DMS153 (cell line): ENCODE measurements around the gene PAFAH1B2.
"Not testable (repeated sequence)": the region's sequence is repeated elsewhere in the genome, so short reads cannot be mapped to it uniquely, and the experiment has no call there.

ENCODE experiments used
- DNase-seq: peaks from one replicate; lab custom pipeline; 2025; lab: John Stamatoyannopoulos, UW

The PAFAH1B2 gene

DNA sequence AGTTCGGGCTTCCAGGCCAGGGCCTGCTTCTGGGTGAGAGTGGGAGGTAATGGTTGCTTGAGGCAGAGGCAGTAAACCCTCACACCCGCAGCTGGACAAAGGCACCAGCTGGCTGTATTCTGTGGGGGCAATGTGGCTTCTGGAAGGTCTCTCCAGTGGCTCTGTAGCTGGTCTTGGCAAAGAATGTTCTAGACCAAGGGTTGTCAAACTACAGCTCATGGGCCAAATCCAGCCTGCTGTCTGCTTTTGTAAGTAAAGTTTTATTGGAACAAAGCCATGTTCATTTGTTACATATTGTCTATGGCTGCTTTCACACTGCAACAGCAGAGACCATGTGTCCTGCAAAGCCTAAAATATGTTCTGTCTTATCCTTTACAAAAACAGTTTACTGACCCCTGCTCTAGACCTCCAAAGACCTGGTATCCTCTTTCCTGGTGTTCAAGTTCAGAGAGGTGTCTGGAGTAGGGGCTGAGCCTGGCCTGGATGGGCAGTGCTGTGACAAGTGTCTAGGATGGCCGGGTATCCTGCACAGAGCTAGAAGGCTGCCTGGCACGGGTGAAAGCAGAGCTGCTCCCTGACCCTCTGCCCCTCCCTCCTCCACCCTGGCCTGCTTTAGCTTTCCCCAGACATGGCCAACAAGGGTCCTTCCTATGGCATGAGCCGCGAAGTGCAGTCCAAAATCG is 58.4 kb downstream of the PAFAH1B2 start:
- no peak for DNase-seq

DNA sequence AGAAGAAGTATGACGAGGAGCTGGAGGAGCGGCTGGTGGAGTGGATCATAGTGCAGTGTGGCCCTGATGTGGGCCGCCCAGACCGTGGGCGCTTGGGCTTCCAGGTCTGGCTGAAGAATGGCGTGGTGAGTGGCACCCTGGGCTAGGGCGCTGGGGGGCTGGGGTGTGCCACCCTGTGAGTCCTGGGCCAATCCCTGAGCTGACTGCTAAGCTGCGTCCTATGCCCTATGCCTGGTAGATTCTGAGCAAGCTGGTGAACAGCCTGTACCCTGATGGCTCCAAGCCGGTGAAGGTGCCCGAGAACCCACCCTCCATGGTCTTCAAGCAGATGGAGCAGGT is 59.0 kb downstream of the PAFAH1B2 start:
- no peak for DNase-seq

DNA sequence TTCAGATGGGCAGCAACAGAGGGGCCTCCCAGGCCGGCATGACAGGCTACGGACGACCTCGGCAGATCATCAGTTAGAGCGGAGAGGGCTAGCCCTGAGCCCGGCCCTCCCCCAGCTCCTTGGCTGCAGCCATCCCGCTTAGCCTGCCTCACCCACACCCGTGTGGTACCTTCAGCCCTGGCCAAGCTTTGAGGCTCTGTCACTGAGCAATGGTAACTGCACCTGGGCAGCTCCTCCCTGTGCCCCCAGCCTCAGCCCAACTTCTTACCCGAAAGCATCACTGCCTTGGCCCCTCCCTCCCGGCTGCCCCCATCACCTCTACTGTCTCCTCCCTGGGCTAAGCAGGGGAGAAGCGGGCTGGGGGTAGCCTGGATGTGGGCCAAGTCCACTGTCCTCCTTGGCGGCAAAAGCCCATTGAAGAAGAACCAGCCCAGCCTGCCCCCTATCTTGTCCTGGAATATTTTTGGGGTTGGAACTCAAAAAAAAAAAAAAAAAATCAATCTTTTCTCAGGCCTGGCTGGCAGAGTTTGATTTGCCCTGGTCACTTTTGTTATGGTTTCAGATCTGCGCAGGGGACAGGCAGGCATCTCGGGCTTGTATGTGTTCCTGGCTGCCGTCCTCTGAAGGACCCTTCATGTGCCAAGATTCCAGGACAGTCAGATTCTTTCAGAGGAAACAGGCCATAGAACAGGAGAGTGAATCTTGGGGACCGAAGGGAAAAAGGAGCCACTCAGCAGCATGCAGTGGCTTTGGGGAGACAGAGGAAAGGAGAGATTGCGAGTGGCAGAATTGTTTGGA is 60.4 kb downstream of the PAFAH1B2 start:
- no peak for DNase-seq

DNA sequence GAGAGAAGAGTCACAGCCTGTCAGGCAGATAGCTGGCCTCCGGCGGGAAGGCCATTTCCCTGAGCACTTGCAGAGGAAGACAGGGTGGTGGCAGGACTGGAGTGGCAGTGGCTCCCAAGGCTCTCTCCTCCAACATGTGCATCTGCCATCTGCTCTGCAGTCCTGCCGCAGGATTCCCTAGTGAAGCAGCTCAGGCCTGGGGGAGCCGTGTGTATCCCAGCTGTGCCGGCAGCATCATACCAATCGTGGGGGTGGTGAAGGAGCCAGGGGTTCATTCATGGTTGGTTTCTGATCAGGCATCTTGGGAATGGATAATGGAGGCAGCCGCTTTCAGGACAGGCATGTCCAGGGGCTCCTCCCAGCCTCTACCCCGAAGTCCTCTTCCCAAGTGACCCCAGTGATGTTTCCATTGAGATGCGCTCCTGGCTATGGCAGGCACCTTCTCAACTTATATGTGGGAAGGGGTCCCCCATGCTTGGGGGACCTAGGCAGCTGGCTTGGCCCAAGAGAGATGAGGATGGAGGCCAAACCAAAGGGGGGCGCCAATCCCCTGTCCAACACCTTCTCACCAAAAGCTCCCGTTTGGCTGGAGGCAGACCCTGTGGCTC is 61.2 kb downstream of the PAFAH1B2 start:
- DNase-seq, result no peak

DNA sequence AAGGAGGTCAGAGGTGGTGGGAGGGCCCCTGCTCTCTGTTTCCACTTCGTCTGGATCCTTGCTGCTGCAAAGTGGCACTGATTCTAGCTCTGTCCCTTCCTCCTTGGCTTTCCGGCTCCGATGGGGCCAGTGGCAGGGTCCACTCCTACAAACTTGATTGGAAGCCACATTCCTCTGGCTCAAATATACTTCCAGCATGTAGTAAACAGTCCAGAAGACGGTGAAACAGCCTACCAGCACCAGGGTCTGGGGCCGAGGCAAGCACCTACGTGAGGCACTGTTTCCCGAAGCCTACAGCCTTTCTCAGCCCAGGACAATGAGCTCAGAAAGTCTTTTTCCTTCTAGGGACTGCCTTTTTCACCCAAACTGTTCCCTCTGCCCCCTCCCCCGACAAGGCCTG is 62.0 kb downstream of the PAFAH1B2 start:
- not testable (repeated sequence) for DNase-seq

DNA sequence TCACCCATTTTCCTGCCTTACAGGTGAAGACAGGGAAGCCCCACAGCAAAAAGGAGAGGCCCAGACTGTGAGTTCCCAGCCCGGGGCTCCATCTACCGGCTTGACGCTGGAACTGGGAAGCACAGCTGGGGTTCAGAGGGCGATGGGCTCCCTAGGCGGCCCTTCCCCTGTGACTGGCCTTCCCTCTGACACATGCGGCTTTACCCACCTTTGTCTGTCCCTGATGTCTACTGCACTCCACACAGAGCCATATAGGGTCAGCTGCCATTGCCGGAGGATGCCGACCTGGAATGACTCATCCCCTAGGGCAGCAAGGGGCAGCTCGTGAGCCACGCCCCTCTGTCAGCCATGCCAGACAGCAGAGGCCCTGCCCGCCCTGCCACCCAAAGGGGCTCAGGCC is 62.8 kb downstream of the PAFAH1B2 start:
- not testable (repeated sequence) for DNase-seq

DNA sequence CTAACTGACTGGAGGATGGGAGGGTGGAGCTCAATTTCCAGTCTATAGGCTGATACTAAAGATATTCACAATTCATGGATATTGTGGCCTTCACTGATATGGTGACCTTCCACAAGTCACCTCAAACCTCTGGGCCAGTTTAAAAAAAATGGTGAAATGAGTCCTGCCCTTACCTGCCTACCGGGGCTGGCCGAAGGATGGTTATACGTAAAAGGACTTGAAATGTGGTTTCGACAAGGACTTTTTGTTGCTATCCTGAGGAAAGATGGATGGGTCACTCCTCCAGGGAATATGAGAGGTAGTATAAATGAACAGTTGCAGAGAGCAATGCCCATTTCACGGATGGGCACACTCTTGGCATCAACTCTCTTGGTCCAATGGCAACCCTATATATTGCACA is 63.4 kb downstream of the PAFAH1B2 start:
- DNase-seq, result not testable (repeated sequence)

DNA sequence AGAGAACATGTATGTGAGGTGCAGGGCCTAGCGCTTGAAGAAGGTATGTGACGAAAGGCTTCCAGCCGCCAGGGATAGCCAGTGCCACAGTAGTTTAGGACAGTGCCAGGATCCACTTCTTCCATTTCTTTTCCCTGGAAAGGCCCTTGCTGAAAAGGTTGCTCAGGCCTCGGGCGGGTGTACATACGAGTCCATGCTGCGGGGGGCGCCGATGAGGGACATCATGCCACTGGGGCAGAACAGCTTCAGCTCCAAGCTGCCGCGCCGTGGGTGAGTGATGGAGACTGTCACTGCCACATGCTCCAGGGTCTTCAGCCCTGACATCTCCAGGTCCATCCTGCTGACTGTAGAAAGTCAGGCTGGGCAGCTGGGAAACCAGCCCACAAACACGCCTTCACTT is 64.6 kb downstream of the PAFAH1B2 start:
- not testable (repeated sequence) for DNase-seq

DNA sequence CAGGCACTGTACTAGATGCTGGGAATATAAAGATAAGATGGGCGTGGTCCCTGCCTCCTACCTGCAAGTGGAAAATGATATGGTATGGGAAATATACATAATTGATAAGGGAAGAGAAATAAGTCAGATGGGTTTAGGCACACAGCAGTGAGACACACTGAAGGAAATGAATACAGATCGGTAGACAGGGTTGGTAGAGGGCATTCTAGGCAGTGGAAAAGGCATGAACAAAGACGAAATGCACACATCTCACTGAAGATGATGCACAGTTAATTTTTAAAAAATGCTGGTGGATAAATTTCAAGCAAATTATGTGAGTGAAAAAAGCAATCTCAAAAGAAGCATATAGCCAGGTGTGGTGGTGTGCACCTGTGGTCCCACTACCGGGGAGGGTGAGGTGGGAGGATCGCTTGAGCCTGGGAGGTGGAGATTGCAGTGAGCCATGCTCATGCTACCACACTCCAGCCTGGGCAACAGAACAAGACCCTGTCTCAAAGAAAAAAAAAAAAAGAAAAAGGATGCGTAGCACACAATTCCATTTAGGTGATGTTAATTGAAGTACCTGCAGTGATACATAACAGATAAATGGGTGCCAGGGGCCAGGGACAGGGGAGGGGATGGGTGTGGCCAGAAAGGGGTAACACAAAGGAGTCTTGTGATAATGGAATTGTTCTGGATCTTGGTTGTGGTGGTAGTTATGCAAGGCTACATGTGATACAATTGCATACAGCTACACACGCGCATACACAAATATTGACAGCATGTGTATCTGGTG is 65.5 kb downstream of the PAFAH1B2 start:
- not testable (repeated sequence) for DNase-seq

DNA sequence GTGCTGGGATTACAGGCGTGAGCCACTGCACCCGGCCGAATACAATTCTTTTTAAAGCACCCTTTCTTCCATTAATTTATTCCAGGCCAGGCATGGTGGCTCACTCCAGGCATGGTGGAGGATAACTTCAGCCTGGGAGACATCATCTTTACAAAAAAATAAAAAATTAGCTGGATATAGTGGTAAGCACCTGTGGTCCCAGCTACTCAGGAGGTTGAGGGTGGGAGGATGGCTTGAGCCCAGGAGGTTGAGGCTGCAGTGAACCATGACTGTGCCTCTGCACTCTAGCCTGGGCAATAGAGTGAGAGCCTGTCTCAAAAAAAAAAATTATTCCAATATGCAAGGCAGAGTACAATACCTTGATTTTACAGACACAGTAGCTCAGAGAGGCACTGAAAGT is 66.5 kb downstream of the PAFAH1B2 start:
- no peak for DNase-seq

DNA sequence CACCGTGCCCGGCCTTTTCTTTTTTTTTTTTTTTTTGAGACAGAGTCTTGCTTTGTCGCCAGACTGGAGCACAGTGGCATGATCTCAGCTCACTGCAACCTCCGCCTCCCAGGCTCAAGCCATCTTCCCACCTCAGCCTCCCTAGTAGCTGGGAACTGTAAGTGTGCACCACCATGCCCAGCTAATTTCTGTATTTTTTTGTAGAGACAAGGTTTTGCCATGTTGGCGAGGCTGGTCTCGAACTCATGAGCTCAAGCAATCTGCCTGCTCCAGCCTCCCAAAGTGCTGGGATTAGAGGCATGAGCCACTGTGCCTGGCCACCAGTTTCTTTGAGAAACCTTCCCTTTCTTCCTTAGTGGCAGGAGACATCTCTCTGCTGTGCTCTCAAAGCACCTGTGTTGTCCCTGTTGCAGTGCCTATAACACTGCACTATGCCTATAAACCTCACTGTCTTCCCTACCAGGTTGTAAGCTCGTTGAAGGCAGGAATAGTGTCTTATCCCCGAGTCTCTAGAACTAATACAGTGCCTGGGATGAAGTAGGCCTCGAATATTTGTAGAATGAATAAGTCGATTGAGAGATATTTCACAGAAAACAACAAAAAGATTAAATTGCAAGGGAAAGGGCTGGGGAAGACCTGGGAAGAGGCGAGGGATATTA is 68.7 kb downstream of the PAFAH1B2 start:
- no peak for DNase-seq

DNA sequence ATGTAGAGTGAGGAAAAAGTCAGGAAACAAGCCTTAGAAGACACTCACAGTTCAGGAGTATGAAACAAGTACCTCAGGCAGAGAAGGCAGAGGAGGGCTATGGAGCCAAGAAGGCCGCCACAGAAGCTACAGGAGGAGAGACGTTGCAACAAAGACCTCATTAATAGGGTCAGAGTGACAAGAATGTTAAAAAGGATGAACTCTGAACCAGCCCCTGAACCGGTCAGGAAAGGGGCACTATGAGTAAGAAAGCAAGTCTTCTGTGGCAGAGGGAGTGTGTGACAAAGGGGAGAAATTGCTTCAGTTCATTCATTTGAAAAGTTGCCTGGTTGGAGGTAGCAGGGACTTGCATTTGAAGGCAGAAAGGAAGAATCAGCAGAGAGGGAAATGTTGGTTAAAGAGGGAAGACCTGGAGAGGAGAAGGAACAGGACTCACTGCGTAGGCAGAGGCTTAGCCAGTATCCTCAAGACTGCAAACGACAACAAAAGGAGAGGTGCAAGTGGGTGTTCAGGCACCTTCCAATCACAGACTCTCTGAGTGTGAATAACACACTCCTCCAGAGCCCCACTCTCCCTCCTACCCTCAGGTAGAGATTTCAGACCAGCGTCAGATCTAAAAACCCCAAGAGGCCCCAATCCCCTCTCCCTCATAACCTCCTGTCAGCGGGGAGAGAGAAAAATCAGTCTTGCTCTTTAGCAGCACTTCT is 70.5 kb downstream of the PAFAH1B2 start:
- DNase-seq, result no peak

DNA sequence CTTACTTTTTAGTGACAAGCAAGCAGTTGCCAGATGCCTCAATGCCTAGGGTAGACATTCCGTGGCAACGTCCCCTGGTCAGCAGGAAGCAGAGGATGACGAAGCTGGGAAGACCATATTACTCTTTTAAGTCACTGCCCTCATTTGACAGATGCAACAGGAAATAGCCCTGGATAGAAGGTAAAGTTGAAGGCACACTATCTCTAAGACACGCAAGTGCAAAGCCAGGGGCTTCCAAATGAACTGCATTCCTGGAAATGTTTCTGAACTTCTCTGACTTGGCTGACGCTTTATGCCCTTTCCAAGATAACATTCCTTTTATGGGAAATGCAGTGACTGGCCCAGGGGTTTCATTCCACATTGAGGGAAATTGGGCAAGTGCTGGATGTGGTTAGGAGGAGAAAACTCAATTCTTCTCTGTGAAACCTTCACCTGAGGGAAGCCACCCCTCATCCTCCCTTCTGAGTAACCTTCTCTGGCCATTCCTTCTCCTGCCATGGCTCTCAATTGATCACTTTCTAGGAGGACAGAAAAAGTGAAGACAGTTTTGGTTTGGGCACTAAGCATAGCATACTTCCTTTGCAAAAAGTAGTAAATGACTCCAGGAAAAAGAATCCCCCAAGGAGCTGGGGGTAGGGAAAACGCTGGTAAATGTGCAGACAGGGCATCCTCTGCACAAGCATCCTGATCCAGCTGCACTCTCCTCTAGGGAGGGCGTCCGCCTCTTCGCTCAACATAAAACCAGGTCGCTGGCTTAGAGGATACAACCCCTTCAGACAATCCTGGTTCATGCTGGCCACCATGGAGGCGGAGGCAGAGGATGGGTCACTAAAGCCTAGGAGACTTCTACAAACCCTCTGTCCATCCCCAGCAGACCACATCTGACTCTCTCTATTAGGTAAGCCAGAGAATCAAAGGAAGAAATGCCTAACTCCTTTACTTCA is 73.3 kb downstream of the PAFAH1B2 start:
- no peak for DNase-seq

DNA sequence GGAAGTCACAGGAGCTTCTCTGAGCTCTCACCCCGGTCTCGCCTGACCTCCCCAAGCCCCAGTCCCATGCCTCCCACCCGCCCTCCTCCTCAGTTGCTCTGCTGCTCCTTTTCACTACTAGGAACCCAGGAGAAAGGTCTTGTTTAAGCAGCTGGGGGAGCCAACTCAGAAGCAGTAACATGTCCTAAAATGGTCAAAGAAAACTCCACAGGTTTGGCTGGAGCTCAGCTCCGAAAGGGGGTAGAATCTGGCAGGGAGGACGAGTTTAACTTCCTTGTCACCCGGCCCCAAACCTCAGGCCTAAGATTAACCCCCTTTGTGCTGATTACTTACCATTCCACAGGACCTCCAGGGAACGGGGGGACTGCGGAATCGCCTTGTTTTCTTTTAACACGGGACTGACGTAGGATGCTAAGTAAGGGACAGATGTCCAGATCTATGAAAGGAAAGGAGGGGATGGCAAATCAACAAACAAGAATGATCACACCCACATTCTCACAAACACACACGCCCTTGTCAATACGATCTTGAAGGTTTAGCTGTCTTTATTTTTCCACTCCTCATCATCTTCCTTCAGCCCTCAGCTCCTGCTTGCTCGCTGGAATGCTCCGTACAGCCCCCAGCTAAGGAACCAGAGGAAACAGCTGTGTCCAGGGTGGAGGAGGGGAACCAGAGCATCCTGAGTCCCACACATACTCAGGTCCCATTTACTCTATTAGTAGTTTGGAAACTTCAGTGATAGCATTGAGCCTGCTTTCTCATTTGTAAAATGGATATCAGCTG is 74.2 kb downstream of the PAFAH1B2 start:
- DNase-seq, result no peak

DNA sequence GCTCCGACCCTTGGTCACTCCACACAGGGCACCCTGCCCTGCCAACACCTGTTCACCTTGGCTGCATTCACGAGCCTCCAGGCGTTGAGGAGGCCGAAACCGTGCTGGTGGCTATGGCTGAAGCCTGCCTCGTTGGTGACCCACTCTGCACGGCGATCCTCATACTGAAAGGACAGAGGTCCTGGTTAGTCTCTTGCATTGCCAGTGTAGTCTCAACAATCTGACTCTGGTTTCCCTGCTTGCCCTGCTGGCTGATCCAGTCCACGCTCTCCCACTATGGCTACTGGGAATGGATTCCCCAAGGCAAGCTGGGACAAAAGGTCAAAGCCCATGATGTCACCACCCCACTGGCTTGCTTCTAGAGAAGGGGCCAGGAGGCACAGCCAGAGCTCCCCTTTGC is 74.9 kb downstream of the PAFAH1B2 start:
- no peak for DNase-seq

DNA sequence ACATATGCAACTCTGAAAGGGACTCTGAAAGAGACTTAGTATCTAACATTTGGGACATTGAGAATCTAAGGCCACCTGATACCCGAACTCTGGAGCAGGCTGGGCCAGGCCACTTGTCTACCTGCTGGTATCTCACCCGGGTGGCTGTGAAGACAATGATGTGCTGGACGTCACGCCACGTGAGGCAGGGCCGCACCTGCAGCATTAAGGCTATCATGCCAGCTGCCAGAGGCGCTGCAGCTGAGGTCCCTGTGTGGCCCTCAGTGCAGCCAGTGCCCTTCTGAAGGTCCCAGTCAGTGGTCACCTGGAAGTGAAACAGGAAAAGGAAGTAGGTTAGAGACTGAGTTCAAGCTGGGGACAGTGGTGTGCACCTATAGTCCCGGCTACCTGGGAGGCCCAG is 75.4 kb downstream of the PAFAH1B2 start:
- no peak for DNase-seq

DNA sequence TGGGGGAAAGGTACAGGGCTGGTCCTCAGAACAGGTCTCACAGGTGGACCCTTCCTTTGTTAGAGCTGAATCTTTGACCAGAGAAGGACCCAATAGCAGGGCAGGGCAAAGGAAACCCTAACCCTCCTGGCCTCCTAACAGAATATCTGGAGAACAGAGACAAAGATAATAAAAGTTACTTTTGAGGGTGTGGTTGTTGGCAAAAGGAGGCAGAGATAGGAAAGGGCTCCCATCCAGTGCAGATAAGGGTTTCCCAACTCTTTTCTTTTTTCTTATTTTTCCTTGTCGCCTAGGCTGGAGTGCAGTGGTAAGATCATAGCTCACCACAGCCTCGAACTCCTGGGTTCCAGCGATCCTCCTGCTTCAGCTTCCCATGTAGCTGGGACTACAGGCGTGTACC is 75.9 kb downstream of the PAFAH1B2 start:
- DNase-seq, result no peak

DNA sequence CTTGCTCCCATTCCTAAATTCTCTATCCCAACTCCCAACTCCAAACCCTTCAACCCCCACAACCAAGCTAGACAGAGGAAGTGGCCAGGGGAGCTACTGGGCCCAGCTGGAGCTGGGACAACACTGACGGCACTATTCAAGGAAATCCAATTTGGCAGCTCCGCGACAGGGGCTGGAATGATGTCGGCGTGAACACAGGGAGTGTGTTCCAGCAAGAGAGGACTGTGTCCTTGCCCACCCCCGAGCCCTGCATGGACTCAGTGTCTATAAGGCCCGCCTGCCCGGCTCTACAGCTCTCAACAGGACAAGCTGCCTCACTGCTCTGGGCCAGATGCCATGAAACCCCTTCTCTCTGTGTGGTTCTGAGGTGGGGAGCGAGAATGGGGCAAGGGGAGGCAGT is 76.5 kb downstream of the PAFAH1B2 start:
- DNase-seq, result no peak

DNA sequence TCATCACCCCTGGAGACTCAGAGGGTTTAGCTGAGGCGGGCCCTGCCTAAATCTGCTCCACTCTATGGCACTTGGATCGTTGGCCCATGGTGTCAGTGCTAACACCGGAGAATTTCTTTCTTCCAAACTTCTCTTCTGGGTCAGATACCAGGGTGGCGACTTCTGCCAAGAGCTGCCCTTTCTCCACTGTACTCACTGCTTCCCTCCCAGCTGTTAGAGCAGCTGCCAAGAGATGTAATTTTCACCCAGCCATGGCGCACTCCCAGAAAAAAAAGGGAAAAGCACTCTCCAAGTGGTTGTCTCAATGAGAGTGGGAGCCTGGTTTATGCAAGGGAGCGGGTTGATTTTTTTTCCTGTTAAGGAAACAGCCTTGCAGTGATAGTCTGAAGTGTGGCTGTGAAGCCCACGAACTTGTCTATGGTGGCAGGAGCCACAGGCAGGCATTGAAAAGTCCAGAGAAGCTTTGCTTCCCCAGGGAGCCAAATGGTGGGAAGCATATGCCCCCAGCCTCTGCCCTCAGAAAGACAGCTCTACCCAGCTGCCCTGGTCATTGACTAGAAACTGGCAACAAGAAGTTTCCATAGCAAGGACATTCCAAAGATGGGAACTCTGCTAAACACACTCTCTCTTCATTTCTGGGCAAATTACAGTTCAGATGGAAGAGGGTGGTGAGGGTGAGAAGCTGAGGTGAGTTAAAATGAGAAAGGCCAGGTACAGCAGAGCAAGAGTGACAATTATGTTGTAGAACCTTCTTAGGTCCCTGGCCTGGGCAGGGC is 77.1 kb downstream of the PAFAH1B2 start:
- no peak for DNase-seq
